ENCODE results near the gene MAN2A2. TPM values are rescaled to one million over a fixed set of nuclear protein-coding genes. Genes with fewer than 3 reads are reported as not detected.

The MAN2A2 gene
- total RNA-seq, 1 experiment from 2014 or later, result 27.4 TPM

DNA sequence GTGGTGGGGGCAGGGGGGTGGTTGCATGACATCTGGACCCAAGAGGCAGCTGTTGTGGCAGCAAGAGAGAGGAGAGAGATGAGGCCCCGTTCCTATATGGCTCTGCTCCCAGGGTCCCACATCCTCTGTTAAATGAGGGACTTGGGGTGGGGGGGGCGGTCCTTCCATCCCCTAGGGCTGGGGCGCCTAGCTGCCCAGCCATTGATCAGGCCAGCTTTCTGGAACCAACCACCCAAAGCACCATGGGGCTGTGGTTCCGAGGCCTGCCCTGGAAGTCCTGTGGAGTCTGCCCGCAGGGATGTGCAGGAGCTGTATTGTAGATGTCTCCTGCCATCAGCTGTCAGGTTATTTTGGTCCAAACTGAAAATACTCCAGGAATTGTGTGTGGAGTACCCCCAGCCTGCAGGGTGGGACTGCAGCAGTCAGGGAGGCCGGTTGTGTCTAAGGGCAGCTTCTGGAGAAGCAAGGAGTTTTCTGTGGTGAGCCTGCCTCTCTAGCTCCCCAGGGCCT is 29.6 kb upstream of the MAN2A2 start:
- Mint-ChIP-seq H3K4me3 (peak overlapping the region in 1 of 2 experiments; percentile 81; a peak in 1 of 5 replicates), H3K27ac (peak overlapping the region in 1 of 3 experiments; percentile 67; a peak in 1 of 7 replicates), H3K36me3 (ENCODE audit: insufficient read depth in 1 of 3, low read depth in 3 of 3) (peaks cover 15 to 24% (median 23%) of the 10 kb centered on the region in 3 experiments), H3K9me3 (peaks cover 0 to 2% of the 10 kb centered on the region in 2 experiments; a peak in 1 of 5 replicates), H3K27me3 (ENCODE audit: low read depth) (no peaks in the 10 kb centered on the region), H3K4me1 (peaks cover 46 to 52% of the 10 kb centered on the region in 2 experiments)
- H3T11ph ChIP-seq (ENCODE audit: low read length), result no peak overlapping the region
- H3K23me2 ChIP-seq (ENCODE audit: insufficient read length, low read depth, low read length, poor library complexity, severe bottlenecking), result peaks cover 8% of the 10 kb centered on the region
- peak overlapping the region; percentile 58; the same call in 1 of the 2 replicates for H3K14ac ChIP-seq (ENCODE audit: insufficient read depth, low read length)
- no peak overlapping the region for H2BK20ac ChIP-seq (ENCODE audit: low read depth, low read length, poor library complexity, severe bottlenecking)
- DNase-seq, result peak; percentile 28
- no peak overlapping the region for H3K4me2 ChIP-seq (ENCODE audit: insufficient read depth, insufficient read length, low read length)
- no peak overlapping the region for H2BK5ac ChIP-seq (ENCODE audit: insufficient read length, low read length)
- TF ChIP-seq, protein P1, sequence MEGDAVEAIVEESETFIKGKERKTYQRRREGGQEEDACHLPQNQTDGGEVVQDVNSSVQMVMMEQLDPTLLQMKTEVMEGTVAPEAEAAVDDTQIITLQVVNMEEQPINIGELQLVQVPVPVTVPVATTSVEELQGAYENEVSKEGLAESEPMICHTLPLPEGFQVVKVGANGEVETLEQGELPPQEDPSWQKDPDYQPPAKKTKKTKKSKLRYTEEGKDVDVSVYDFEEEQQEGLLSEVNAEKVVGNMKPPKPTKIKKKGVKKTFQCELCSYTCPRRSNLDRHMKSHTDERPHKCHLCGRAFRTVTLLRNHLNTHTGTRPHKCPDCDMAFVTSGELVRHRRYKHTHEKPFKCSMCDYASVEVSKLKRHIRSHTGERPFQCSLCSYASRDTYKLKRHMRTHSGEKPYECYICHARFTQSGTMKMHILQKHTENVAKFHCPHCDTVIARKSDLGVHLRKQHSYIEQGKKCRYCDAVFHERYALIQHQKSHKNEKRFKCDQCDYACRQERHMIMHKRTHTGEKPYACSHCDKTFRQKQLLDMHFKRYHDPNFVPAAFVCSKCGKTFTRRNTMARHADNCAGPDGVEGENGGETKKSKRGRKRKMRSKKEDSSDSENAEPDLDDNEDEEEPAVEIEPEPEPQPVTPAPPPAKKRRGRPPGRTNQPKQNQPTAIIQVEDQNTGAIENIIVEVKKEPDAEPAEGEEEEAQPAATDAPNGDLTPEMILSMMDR (conservative IDR thresholded peaks at IDR 0.05), result no peak
- H2BK15ac ChIP-seq (ENCODE audit: low read depth, low read length), result no peak overlapping the region
- no peak overlapping the region for H3K9ac ChIP-seq (ENCODE audit: extremely low read depth, insufficient read length, low read length)
- no peak overlapping the region for H4K5ac ChIP-seq (ENCODE audit: insufficient read length, low read depth, low read length)
- no CpG with 5 or more reads among the region's 6 CpGs for WGBS (ENCODE audit: extremely low coverage, insufficient read length, low lambda C conversion rate)
- H3K79me2 ChIP-seq (ENCODE audit: insufficient read depth, low read length), result no peaks in the 10 kb centered on the region
- no peak overlapping the region for H2AK5ac ChIP-seq (ENCODE audit: insufficient read length, low read length)
- H3K18ac ChIP-seq (ENCODE audit: insufficient read length, low read depth, low read length), result no peak overlapping the region
- no peaks in the 10 kb centered on the region for H3K9me3 ChIP-seq (ENCODE audit: control insufficient read depth, low read depth, low read length)
- no peaks in the 10 kb centered on the region for H4K20me1 ChIP-seq (ENCODE audit: control insufficient read depth, insufficient read depth, insufficient read length)
- no peak overlapping the region for H3K56ac ChIP-seq (ENCODE audit: insufficient read length, low read depth, low read length)
- H3K27ac ChIP-seq (ENCODE audit: insufficient read length, low read depth, low read length), result no peak overlapping the region
- no peak overlapping the region for H2BK120ac ChIP-seq (ENCODE audit: low read depth, low read length, poor library complexity, severe bottlenecking)
- no peak overlapping the region for H3K23ac ChIP-seq (ENCODE audit: insufficient read length, low read depth, low read length)
- peaks cover 2% of the 10 kb centered on the region for H3K79me1 ChIP-seq (ENCODE audit: insufficient read depth, low read depth, low read length, poor library complexity, severe bottlenecking)
- H3K4ac ChIP-seq (ENCODE audit: low read depth, low read length), result no peak overlapping the region
- H3K4me1 ChIP-seq (ENCODE audit: insufficient read depth, low read length), result peaks cover 6% of the 10 kb centered on the region; the same call in 1 of the 2 replicates
- H2AFZ ChIP-seq (ENCODE audit: low read length), result no peak overlapping the region
- no peak overlapping the region for H4K91ac ChIP-seq (ENCODE audit: insufficient read length, low read depth, low read length)
- no peaks in the 10 kb centered on the region for H3K27me3 ChIP-seq (ENCODE audit: insufficient read depth, low read length)
- no peak overlapping the region for H4K8ac ChIP-seq (replicated peaks; ENCODE audit: insufficient read length, low read depth, low read length)
- no peak overlapping the region for H2BK12ac ChIP-seq (ENCODE audit: insufficient read length, low read depth, low read length)

All from H9 (cell line).